SU-DHL-6 (cell line): ENCODE results near the gene USO1.

ENCODE experiments used
- H2AFZ ChIP-seq: fragments of 200-600 bp; sonication (generic); 2 replicates; pipeline ENCODE4 v1.6.1; 2014; ENCODE audit warnings: low read depth, mild to moderate bottlenecking, moderate library complexity, mixed read lengths, antibody characterized with exemption, low read length; ENCODE audit not compliant: severe bottlenecking
- H3F3A ChIP-seq: fragments of 200-600 bp; shearing (Covaris generic); 2 replicates; pipeline ENCODE4 v1.6.0; 2016; ENCODE audit warnings: antibody characterized with exemption, mild to moderate bottlenecking; ENCODE audit not compliant: insufficient read depth
- H3K27ac ChIP-seq: fragments of 200-600 bp; sonication (generic); 2 replicates; pipeline ENCODE4 v1.5.1; 2016; ENCODE audit warnings: low read depth, mild to moderate bottlenecking, low read length, moderate library complexity, mixed read lengths
- H3K27me3 ChIP-seq: fragments of 200-600 bp; sonication (generic), shearing (Covaris generic); 2 replicates; pipeline ENCODE4 v1.6.0; 2014; ENCODE audit warnings: mild to moderate bottlenecking, low read length
- H3K36me3 ChIP-seq: fragments of 200-600 bp; sonication (generic); 2 replicates; pipeline ENCODE4 v1.6.1; 2014; ENCODE audit warnings: mild to moderate bottlenecking, low read length, mixed read lengths
- H3K4me2 ChIP-seq: fragments of 300-600, 200-600 bp; shearing (Covaris generic), sonication (generic); 2 replicates; pipeline ENCODE4 v1.6.0; 2014; ENCODE audit warnings: low read length, low read depth, mild to moderate bottlenecking; ENCODE audit not compliant: poor library complexity, severe bottlenecking
- H3K4me3 ChIP-seq: fragments of 200-600 bp; sonication (generic); 2 replicates; pipeline ENCODE4 v1.5.1; 2014; ENCODE audit warnings: antibody characterized with exemption, low read length, mild to moderate bottlenecking, mixed read lengths; ENCODE audit not compliant: insufficient read depth, poor library complexity, severe bottlenecking
- H3K79me2 ChIP-seq: fragments of 200-600 bp; sonication (generic); 2 replicates; pipeline ENCODE4 v1.6.1; 2014; ENCODE audit warnings: mild to moderate bottlenecking, low read length, moderate library complexity; ENCODE audit not compliant: insufficient read depth
- H3K9ac ChIP-seq: fragments of 200-600 bp; sonication (generic); 2 replicates; pipeline ENCODE4 v1.7.0; 2014; ENCODE audit warnings: mild to moderate bottlenecking, low read length
- H3K9me2 ChIP-seq: fragments of 200-600 bp; sonication (generic); replicated peaks from 2 replicates; pipeline ENCODE4 v1.6.1; 2014; ENCODE audit warnings: low read length; ENCODE audit not compliant: insufficient read depth
- H3K9me3 ChIP-seq: fragments of 200-600 bp; sonication (generic); 2 replicates; pipeline ENCODE4 v1.6.1; 2014; ENCODE audit warnings: low read length, mixed read lengths; ENCODE audit not compliant: insufficient read depth
- H4K20me1 ChIP-seq: fragments of 200-600 bp; sonication (generic); 2 replicates; pipeline ENCODE4 v1.6.1; 2014; ENCODE audit warnings: low read depth, mild to moderate bottlenecking, antibody characterized with exemption, low read length, moderate library complexity, mixed read lengths
- CTCF ChIP-seq: fragments of 200-600 bp; sonication (generic); IDR thresholded peaks from one replicate; pipeline ENCODE4 v1.5.1; 2017; ENCODE audit warnings: antibody characterized with exemption, mild to moderate bottlenecking, low read length, moderate library complexity; ENCODE audit not compliant: insufficient read depth, poor library complexity, severe bottlenecking
- EZH2phosphoT487 ChIP-seq: fragments of 200-600 bp; sonication (generic), shearing (Covaris generic); conservative IDR thresholded peaks from 2 replicates; pipeline ENCODE4 v1.6.1; 2018; ENCODE audit warnings: mild to moderate bottlenecking, antibody characterized with exemption, low read length, moderate library complexity, mixed read lengths

Gene USO1

DNA sequence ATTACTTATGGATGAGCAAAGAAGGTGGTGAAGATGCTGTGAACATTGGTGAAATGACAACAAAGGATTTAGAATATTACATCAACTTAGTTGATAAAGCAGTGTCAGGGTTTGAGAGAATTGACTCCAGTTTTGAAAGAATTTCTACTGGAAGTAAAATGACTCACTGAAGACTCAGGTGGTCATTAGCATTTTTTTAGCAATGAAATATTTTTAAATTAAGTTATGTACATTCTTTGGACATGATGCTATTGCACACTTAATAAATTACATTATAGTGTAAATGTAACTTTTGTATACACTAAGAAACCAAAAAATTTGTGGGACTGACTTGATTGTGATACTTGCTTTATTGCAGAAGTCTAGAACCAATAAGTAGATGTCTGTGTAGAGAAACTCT is 56.9 kb downstream of the USO1 start:
- no peak overlapping the region for H3K27ac ChIP-seq
- no peaks in the 10 kb centered on the region for H3K9me3 ChIP-seq
- H3K79me2 ChIP-seq: no peaks in the 10 kb centered on the region
- H3K4me3 ChIP-seq: no peak overlapping the region
- TF ChIP-seq EZH2phosphoT487 (no peak), CTCF (no peak)
- H4K20me1 ChIP-seq: no peaks in the 10 kb centered on the region
- H3K9ac ChIP-seq: no peak overlapping the region
- no peaks in the 10 kb centered on the region for H3K27me3 ChIP-seq
- H3F3A ChIP-seq: no peaks in the 10 kb centered on the region
- H3K4me2 ChIP-seq: no peak overlapping the region
- H3K9me2 ChIP-seq: no peaks in the 10 kb centered on the region
- no peak overlapping the region for H2AFZ ChIP-seq
- H3K36me3 ChIP-seq: 0 out of 2 replicates have a peak, but pooled peaks cover 4% of the 10 kb centered on the region

- Histone ChIP-seq H3K79me2 (no peaks in the 10 kb centered on the region), H3K9ac (no peak overlapping the region), H2AFZ (no peak overlapping the region), H3K27ac (no peak overlapping the region), H3K9me2 (no peaks in the 10 kb centered on the region), H3F3A (no peaks in the 10 kb centered on the region), H3K4me2 (no peak overlapping the region), H3K9me3 (no peaks in the 10 kb centered on the region), H3K36me3 (no peaks in the 10 kb centered on the region), H3K4me3 (no peak overlapping the region), H4K20me1 (no peaks in the 10 kb centered on the region), H3K27me3 (no peaks in the 10 kb centered on the region)
- TF ChIP-seq EZH2phosphoT487 (no peak), CTCF (no peak)
Measured at GRCh38 chr4:75786526-75786925, 62.1 kb downstream of the USO1 start.

GRCh38 chr4:75786938-75787337 is 62.6 kb downstream of the USO1 start:
- Histone ChIP-seq H3K79me2 (no peaks in the 10 kb centered on the region), H3F3A (no peaks in the 10 kb centered on the region), H3K4me3 (no peak overlapping the region), H3K9ac (no peak overlapping the region), H4K20me1 (no peaks in the 10 kb centered on the region), H3K4me2 (no peak overlapping the region), H3K36me3 (no peaks in the 10 kb centered on the region), H3K27ac (no peak overlapping the region), H3K9me2 (no peaks in the 10 kb centered on the region), H3K9me3 (no peaks in the 10 kb centered on the region), H3K27me3 (no peaks in the 10 kb centered on the region), H2AFZ (no peak overlapping the region)
- TF ChIP-seq EZH2phosphoT487 (no peak), CTCF (no peak)

- Histone ChIP-seq H3K9me3 (no peaks in the 10 kb centered on the region), H3K79me2 (no peaks in the 10 kb centered on the region), H3F3A (no peaks in the 10 kb centered on the region), H3K27me3 (no peaks in the 10 kb centered on the region), H3K4me3 (no peak overlapping the region), H3K9me2 (no peaks in the 10 kb centered on the region), H3K36me3 (no peaks in the 10 kb centered on the region), H3K4me2 (no peak overlapping the region), H3K27ac (no peak overlapping the region), H3K9ac (no peak overlapping the region), H2AFZ (no peak overlapping the region), H4K20me1 (no peaks in the 10 kb centered on the region)
- TF ChIP-seq EZH2phosphoT487 (no peak), CTCF (no peak)
Measured at GRCh38 chr4:75790024-75790423, 65.6 kb downstream of the USO1 start.
